PC-9 (cell line): ENCODE results near the gene INSYN2B. TPM values are rescaled to one million over a fixed set of nuclear protein-coding genes. Genes with fewer than 3 reads are reported as not detected.

Source experiments
- BruUV-seq: library from RNA; stranded (reverse); fragments of 400-500 nt; replicated peaks from 2 replicates; lab custom pipeline; 2021; lab: Mats Ljungman, UMichigan
- CTCF ChIA-PET: fragments of 300-600 bp; sonication (Branson Sonifier 250); formaldehyde crosslinking; loops from one replicate; lab custom pipeline; 2022; ENCODE audit warnings: antibody characterized with exemption; lab: Charles Lee
- POLR2A ChIA-PET: fragments of 300-600 bp; sonication (Branson Sonifier 250); formaldehyde crosslinking; loops from one replicate; lab custom pipeline; 2022; ENCODE audit warnings: antibody characterized with exemption; ENCODE audit not compliant: unreplicated experiment; lab: Charles Lee
- DNase-seq, 2 experiments: peaks; one replicate each; pipeline versions ENCODE4 v3.0.0 to v3.0.0-alpha.2; 2015 to 2022; ENCODE audit warnings: mixed read lengths in 1 of 2
- H2AFZ ChIP-seq: fragments of 200-600 bp; sonication (generic); 2 replicates; pipeline ENCODE4 v1.8.1; 2017; ENCODE audit warnings: antibody characterized with exemption
- H3F3A ChIP-seq: fragments of 200-600 bp; sonication (generic); 2 replicates; pipeline ENCODE4 v1.8.1; 2017; ENCODE audit warnings: antibody characterized with exemption, mild to moderate bottlenecking, low read depth; ENCODE audit not compliant: insufficient read depth
- H3K27ac ChIP-seq: fragments of 200-600 bp; sonication (generic); 2 replicates; pipeline ENCODE4 v1.6.1; 2016; ENCODE audit warnings: mixed run types
- H3K27me3 ChIP-seq: fragments of 200-600 bp; sonication (generic); 2 replicates; pipeline ENCODE4 v1.6.1; 2016; ENCODE audit warnings: low read depth, mixed run types; ENCODE audit not compliant: insufficient read depth
- H3K36me3 ChIP-seq: fragments of 200-600 bp; sonication (generic); 2 replicates; pipeline ENCODE4 v1.6.1; 2016; ENCODE audit warnings: low read depth, mixed run types
- H3K4me1 ChIP-seq: fragments of 200-600 bp; sonication (generic); replicated peaks from 2 replicates; pipeline ENCODE4 v1.6.1; 2016; ENCODE audit warnings: mixed run types; ENCODE audit not compliant: insufficient read depth
- H3K4me2 ChIP-seq: fragments of 200-600 bp; sonication (generic); 2 replicates; pipeline ENCODE4 v1.6.1; 2017; ENCODE audit warnings: mixed run types
- H3K4me3 ChIP-seq: fragments of 200-600 bp; sonication (generic); 2 replicates; pipeline ENCODE4 v1.6.1; 2016; ENCODE audit warnings: mixed run types
- H3K79me2 ChIP-seq: fragments of 200-600 bp; sonication (generic); 2 replicates; pipeline ENCODE4 v1.6.1; 2017; ENCODE audit warnings: low read depth, mixed run types
- H3K9me2 ChIP-seq: fragments of 200-600 bp; sonication (generic); 2 replicates; pipeline ENCODE4 v1.8.1; 2017; ENCODE audit warnings: mild to moderate bottlenecking; ENCODE audit not compliant: insufficient read depth
- H3K9me3 ChIP-seq: fragments of 200-600 bp; sonication (generic); 2 replicates; pipeline ENCODE4 v1.8.1; 2016; ENCODE audit warnings: low read depth; ENCODE audit not compliant: insufficient read depth
- H4K20me1 ChIP-seq: fragments of 200-600 bp; sonication (generic); 2 replicates; pipeline ENCODE4 v1.8.1; 2017; ENCODE audit not compliant: insufficient read depth
- EZH2 ChIP-seq: fragments of 200-600 bp; sonication (generic); IDR thresholded peaks from 2 replicates; pipeline ENCODE4 v1.8.0; 2017; ENCODE audit warnings: antibody characterized with exemption, low read depth
- intact Hi-C: fragments of 100-400 bp; cut with micrococcal nuclease; formaldehyde crosslinking; loops from one replicate; pipeline ENCODE4 v1.10.0; 2022; ENCODE audit not compliant: unreplicated experiment
- total RNA-seq: library from RNA; stranded (reverse); gene quantifications from 2 replicates; pipeline ENCODE4 v1.2.3, GENCODE V29; 2021
- TF ChIP-seq, protein P1 (sequence below): fragments of 200-600 bp; sonication (generic); conservative IDR thresholded peaks from 2 replicates; pipeline ENCODE4 v1.6.1; 2017; ENCODE audit warnings: mixed run types, antibody characterized with exemption, mild to moderate bottlenecking, moderate library complexity

Gene INSYN2B
- total RNA-seq, 1 experiment from 2014 or later, result not detected

DNA sequence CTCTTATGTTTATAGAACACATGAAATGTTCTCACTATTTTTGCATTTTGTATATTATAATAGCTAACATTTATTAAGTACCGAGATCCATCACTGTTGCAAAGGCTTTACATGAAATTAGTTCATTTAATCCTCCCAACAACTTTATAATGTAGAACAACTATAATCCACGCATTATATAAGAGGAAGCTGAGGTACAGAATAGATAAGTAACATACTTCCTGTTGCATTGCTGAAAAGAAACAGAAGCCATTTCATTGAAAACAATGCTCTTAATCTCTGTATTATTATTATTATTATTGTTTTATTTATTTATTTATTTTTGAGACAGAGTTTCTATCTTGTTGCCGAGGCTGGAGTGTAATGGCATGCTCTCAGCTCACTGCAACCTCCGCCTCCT, 7.9 kb upstream of the INSYN2B start:
- H3K79me2 ChIP-seq, result no peaks in the 10 kb centered on the region
- ChIA-PET POLR2A (no interaction called here), CTCF (no interaction called here)
- no peaks in the 10 kb centered on the region for H3K27me3 ChIP-seq
- H3K4me3 ChIP-seq, result no peak overlapping the region
- BruUV-seq, result no TSS peak
- no peak overlapping the region for H3K27ac ChIP-seq
- no peak overlapping the region for H3K4me2 ChIP-seq
- H3K9me2 ChIP-seq, result no peaks in the 10 kb centered on the region
- no peaks in the 10 kb centered on the region for H3K9me3 ChIP-seq
- no peak for DNase-seq
- peaks cover 4% of the 10 kb centered on the region; the same call in 1 of the 2 replicates for H3F3A ChIP-seq
- intact Hi-C loops, result loop anchor here (10.0 kb wide), 2 partner anchors 183 to 197 kb away; no protein-coding TSS in a partner anchor
- TF ChIP-seq, protein P1, sequence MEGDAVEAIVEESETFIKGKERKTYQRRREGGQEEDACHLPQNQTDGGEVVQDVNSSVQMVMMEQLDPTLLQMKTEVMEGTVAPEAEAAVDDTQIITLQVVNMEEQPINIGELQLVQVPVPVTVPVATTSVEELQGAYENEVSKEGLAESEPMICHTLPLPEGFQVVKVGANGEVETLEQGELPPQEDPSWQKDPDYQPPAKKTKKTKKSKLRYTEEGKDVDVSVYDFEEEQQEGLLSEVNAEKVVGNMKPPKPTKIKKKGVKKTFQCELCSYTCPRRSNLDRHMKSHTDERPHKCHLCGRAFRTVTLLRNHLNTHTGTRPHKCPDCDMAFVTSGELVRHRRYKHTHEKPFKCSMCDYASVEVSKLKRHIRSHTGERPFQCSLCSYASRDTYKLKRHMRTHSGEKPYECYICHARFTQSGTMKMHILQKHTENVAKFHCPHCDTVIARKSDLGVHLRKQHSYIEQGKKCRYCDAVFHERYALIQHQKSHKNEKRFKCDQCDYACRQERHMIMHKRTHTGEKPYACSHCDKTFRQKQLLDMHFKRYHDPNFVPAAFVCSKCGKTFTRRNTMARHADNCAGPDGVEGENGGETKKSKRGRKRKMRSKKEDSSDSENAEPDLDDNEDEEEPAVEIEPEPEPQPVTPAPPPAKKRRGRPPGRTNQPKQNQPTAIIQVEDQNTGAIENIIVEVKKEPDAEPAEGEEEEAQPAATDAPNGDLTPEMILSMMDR, result no peak
- TF ChIP-seq EZH2, result no peak
- H4K20me1 ChIP-seq, result no peaks in the 10 kb centered on the region
- H2AFZ ChIP-seq, result no peak overlapping the region
- H3K4me1 ChIP-seq, result peaks cover 14% of the 10 kb centered on the region
- H3K36me3 ChIP-seq, result no peaks in the 10 kb centered on the region

DNA sequence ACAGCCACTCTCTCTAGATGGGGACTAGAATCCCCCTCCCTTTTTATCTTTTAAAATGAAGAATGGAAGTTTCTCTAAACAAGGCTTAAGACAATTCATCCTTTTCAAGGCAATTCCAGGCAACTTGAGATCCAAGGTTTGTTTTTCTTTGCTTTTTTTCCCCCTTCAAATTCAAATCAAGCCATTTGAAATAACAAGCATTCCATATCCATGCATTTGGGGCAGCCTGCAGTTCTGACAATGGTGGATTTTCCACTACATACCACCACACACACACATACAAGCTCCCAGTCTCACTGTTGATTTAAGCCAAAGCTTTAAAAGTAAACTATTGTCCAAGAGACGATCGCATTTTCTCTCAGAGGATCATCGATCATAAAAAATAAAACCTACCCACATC, 424 bp downstream of the INSYN2B start:
- ChIA-PET CTCF (interaction anchor here (0.6 to 1.9 kb wide), 9 partner anchors 8 to 396 kb away, joined by 3 to 15 read pairs (median 4); partner anchors contain the start of gene SPDL1), POLR2A (interaction anchor here (0.5 kb wide), 1 partner anchor 261 kb away, joined by 4 read pairs; no protein-coding TSS in a partner anchor)
- H3K36me3 ChIP-seq, result no peaks in the 10 kb centered on the region
- no peaks in the 10 kb centered on the region for H3K9me2 ChIP-seq
- peak overlapping the region; percentile 81 for H2AFZ ChIP-seq
- TF ChIP-seq, protein P1, result no peak
- TF ChIP-seq EZH2, result no peak
- peak overlapping the region; percentile 56 for H3K4me3 ChIP-seq
- H3K4me2 ChIP-seq, result peak overlapping the region; percentile 74
- DNase-seq, result no peak
- H3K27me3 ChIP-seq, result no peaks in the 10 kb centered on the region
- intact Hi-C loops, result loop anchor here (1.0 to 10.0 kb wide), 6 partner anchors 175 to 993 kb away; partner anchors contain the start of gene SPDL1
- H3K9me3 ChIP-seq, result no peaks in the 10 kb centered on the region
- no peaks in the 10 kb centered on the region for H4K20me1 ChIP-seq
- peaks cover 23% of the 10 kb centered on the region for H3F3A ChIP-seq
- peak overlapping the region; percentile 27 for H3K27ac ChIP-seq
- peaks cover 41% of the 10 kb centered on the region for H3K4me1 ChIP-seq
- no TSS peak for BruUV-seq
- peaks cover 16% of the 10 kb centered on the region for H3K79me2 ChIP-seq

DNA sequence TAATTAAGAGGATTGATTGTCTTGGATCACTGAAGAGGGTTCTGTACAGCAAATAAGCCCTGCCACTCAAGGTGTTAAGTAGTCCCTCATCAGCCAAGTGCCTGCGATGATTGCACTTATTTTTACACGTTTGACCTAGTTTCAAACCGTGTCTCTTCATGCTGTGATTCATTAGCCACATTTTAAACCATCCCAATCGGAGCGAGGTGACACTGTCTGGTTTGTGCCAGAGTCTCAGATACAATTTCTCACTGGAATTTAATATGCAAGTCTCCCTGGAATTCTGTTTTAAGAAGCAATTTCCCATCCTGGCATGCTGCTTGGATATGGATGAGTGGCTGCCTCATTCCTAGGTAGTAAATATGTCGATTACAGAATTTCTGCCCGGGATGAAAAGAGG, 1.6 kb downstream of the INSYN2B start:
- Histone ChIP-seq H3F3A (peaks cover 23% of the 10 kb centered on the region), H3K9me3 (no peaks in the 10 kb centered on the region), H4K20me1 (no peaks in the 10 kb centered on the region), H3K4me1 (peaks cover 41% of the 10 kb centered on the region), H3K36me3 (no peaks in the 10 kb centered on the region), H3K4me2 (peak overlapping the region; percentile 74), H3K4me3 (peak overlapping the region; percentile 56; the same call in 1 of the 2 replicates), H3K27me3 (no peaks in the 10 kb centered on the region), H2AFZ (no peak overlapping the region), H3K27ac (no peak overlapping the region), H3K9me2 (no peaks in the 10 kb centered on the region), H3K79me2 (peaks cover 16% of the 10 kb centered on the region)
- TF ChIP-seq, protein P1, result no peak
- TF ChIP-seq EZH2, result no peak
- intact Hi-C loops, result no loop called here
- ChIA-PET POLR2A (no interaction called here), CTCF (no interaction called here)
- DNase-seq, result no peak
- BruUV-seq, result no TSS peak
